NOMO-1 treated with DMSO at 0.1 percent for 48 hours (cell line): Measurements from ENCODE around the gene NUDT2.
A peak's percentile ranks its signal among the peaks of the same experiment; 100 is the strongest.
"Not testable (repeated sequence)": the region's sequence is repeated elsewhere in the genome, so short reads cannot be mapped to it uniquely, and the experiment has no call there.

Experiments used
- DNase-seq: peaks from one replicate; lab custom pipeline; 2025; ENCODE audit not compliant: unreplicated experiment; lab: John Stamatoyannopoulos, UW

Gene NUDT2

GRCh38 chr9:34328987-34329832 lies at the start of gene NUDT2, which contains the start of gene KIF24:
NUDT2 (plus strand) TSS chr9:34329569; CDS start chr9:34339040, 9,471 bp downstream.
KIF24 (minus strand) TSS chr9:34329268; CDS start chr9:34311346, 17,922 bp downstream.
- peak; percentile 100 for DNase-seq

GRCh38 chr9:34282096-34282495 lies 47.3 kb upstream of the NUDT2 start:
- DNase-seq = no peak

GRCh38 chr9:34289159-34289558 lies 40.2 kb upstream of the NUDT2 start:
- DNase-seq = no peak

GRCh38 chr9:34291023-34291422 lies 38.3 kb upstream of the NUDT2 start:
- peak; percentile 17 for DNase-seq

- no peak for DNase-seq
Observed at GRCh38 chr9:34291423-34291822, 37.9 kb upstream of the NUDT2 start.

- DNase-seq = no peak
Observed at GRCh38 chr9:34292552-34292951, 36.8 kb upstream of the NUDT2 start.

GRCh38 chr9:34301064-34301463 lies 28.3 kb upstream of the NUDT2 start:
- not testable (repeated sequence) for DNase-seq

GRCh38 chr9:34308316-34308715 lies 21.1 kb upstream of the NUDT2 start:
- DNase-seq = not testable (repeated sequence)

- DNase-seq = no peak
Observed at GRCh38 chr9:34310215-34310614, 19.2 kb upstream of the NUDT2 start.

GRCh38 chr9:34311499-34312185 lies 17.7 kb upstream of the NUDT2 start:
- no peak for DNase-seq

GRCh38 chr9:34317436-34317835 lies 11.9 kb upstream of the NUDT2 start:
- no peak for DNase-seq

- DNase-seq = no peak
Observed at GRCh38 chr9:34318163-34318790, 11.1 kb upstream of the NUDT2 start.

- DNase-seq = peak; percentile 9
Observed at GRCh38 chr9:34321451-34321850, 7.9 kb upstream of the NUDT2 start.

- DNase-seq = no peak
Observed at GRCh38 chr9:34322899-34323591, 6.3 kb upstream of the NUDT2 start.

GRCh38 chr9:34326690-34327089 lies 2.7 kb upstream of the NUDT2 start:
- DNase-seq = no peak

- DNase-seq = no peak
Observed at GRCh38 chr9:34328500-34328986, 826 bp upstream of the NUDT2 start.

- peak; percentile 54 for DNase-seq
Observed at GRCh38 chr9:34331196-34331595, 1.8 kb downstream of the NUDT2 start.

GRCh38 chr9:34332076-34332964 lies 3.0 kb downstream of the NUDT2 start:
- DNase-seq = no peak

- no peak for DNase-seq
Observed at GRCh38 chr9:34333836-34334235, 4.5 kb downstream of the NUDT2 start.

- no peak for DNase-seq
Observed at GRCh38 chr9:34334337-34334824, 5.0 kb downstream of the NUDT2 start.
